ENCODE data around the gene AFF3. TPM values are rescaled to one million over a fixed set of nuclear protein-coding genes. Genes with fewer than 3 reads are reported as not detected.

The AFF3 gene
- total and polyA plus RNA-seq, 2 of the 4 experiments (the other 2 are of a cell fraction): 12.9 to 14.3 TPM

DNA sequence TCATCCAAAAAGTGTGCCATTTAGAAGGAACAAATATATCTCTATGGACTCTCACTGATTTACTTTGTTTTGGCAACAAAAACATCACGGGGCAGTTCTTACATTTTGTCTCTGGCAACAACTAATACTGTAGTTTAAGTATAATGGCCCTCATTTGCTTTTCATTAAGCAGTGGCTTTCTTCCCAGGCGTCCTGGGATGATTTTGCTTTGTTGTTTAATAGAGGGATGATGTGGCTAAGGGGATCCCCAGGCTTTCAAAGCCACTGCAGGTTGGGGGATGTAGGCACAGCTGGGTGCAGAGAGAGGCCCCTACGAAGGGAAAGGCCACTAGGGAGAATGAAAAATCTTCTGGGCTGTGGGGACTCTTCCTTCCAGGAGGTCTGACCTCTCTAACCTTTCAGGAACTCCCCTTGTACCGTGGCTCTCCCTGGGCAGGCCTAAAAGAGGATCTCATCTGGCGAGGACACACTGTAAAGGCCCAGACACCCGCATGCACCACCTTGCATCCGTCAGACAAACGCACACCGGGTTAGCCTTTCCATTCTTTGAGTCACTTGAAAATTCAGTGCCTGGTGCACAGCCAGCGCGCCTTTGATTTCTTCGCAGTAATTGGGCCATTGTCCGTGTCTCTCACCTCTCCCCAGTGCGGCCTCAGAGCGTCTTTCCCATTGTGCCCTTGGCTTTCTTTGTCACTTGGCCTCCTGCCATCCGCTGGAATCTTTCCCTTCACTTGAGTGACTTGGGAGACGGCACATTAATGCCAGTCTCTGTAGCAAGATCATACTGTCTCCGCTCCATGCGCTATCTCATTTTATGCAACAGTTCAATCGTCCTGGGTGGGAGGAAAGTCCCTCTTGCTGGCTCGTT, 40.3 kb upstream of the AFF3 start (continued):
- TF ChIP-seq, protein P1, sequence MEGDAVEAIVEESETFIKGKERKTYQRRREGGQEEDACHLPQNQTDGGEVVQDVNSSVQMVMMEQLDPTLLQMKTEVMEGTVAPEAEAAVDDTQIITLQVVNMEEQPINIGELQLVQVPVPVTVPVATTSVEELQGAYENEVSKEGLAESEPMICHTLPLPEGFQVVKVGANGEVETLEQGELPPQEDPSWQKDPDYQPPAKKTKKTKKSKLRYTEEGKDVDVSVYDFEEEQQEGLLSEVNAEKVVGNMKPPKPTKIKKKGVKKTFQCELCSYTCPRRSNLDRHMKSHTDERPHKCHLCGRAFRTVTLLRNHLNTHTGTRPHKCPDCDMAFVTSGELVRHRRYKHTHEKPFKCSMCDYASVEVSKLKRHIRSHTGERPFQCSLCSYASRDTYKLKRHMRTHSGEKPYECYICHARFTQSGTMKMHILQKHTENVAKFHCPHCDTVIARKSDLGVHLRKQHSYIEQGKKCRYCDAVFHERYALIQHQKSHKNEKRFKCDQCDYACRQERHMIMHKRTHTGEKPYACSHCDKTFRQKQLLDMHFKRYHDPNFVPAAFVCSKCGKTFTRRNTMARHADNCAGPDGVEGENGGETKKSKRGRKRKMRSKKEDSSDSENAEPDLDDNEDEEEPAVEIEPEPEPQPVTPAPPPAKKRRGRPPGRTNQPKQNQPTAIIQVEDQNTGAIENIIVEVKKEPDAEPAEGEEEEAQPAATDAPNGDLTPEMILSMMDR (conservative IDR thresholded peaks at IDR 0.05; ENCODE audit: low read depth, low read length): no peak

DNA sequence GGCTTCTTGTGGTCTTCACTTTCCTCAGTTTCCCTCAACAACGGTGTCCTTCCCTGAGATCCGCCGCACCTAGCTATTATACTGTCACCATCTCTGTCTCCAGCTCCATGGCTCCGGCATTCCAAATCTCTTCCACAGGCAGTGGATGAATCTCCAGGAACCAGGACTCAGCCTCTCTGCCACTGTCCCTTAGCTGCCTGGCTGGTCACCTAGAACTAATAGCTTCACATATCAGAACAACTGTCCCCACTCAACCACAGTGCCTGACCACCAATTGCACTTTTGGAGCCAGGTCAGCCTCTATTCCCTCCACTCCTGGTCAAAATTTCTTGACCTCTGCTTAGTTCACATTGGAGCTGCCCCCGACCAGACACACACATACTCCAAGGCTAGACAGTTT, 38.1 kb upstream of the AFF3 start:
- H4K5ac ChIP-seq (ENCODE audit: low read depth, low read length): no peak overlapping the region
- H3K56ac ChIP-seq (ENCODE audit: extremely low read depth, insufficient read depth, low read length): no peak overlapping the region
- no peaks in the 10 kb centered on the region for H3K9me1 ChIP-seq (ENCODE audit: insufficient read depth, low read length)
- no peaks in the 10 kb centered on the region for H3K36me3 ChIP-seq (ENCODE audit: control insufficient read depth, insufficient read depth, low read length)
- no peak overlapping the region for H3K4me2 ChIP-seq (ENCODE audit: low read depth, low read length)
- H3K4ac ChIP-seq (ENCODE audit: low read depth, low read length): no peak overlapping the region
- in situ Hi-C loops (cut with MboI; ENCODE audit: low sequenced_read_pairs): no loop called here
- no peak overlapping the region for H3K4me3 ChIP-seq (ENCODE audit: insufficient read depth, low read depth, low read length)
- no peak overlapping the region for H2BK5ac ChIP-seq (ENCODE audit: low read depth, low read length, poor library complexity, severe bottlenecking)
- dilution Hi-C loops (cut with HindIII; ENCODE audit: low sequenced_read_pairs, unreplicated experiment): no loop called here
- DNase-seq (no peak), ATAC-seq (ENCODE audit: low read depth) (no peak)
- no peak overlapping the region for H2AFZ ChIP-seq (replicated peaks; ENCODE audit: low read length, poor library complexity)
- no peak overlapping the region for H2BK20ac ChIP-seq (ENCODE audit: low read depth, low read length)
- no peak overlapping the region for H2AK5ac ChIP-seq (ENCODE audit: low read depth, low read length)
- no peaks in the 10 kb centered on the region for H3K79me1 ChIP-seq (ENCODE audit: low read depth in 1 of 2, low read length in 2 of 2)
- H3K9me3 ChIP-seq (ENCODE audit: control insufficient read depth, insufficient read depth, low read length): no peaks in the 10 kb centered on the region
- WGBS, 2 experiments (ENCODE audit: extremely low coverage in 2 of 2, insufficient read length in 1 of 2): 96% methylated on average over 4 of the region's 5 CpGs; no CpG with 5 or more reads in 1 of the 2 experiments
- CTCF ChIA-PET: no interaction called here
- H2AK9ac ChIP-seq (replicated peaks; ENCODE audit: low read depth, low read length, poor library complexity): no peak overlapping the region
- H3K23ac ChIP-seq (ENCODE audit: low read depth, low read length): no peak overlapping the region
- no peaks in the 10 kb centered on the region for H3K4me1 ChIP-seq (ENCODE audit: control insufficient read depth, insufficient read depth, low read length)
- POLR2A ChIA-PET (ENCODE audit: unreplicated experiment): no interaction called here
- BruUV-seq (replicated peaks): no TSS peak
- H4K91ac ChIP-seq (ENCODE audit: insufficient read depth, low read depth, low read length): no peak overlapping the region
- no peak overlapping the region for H2BK120ac ChIP-seq (ENCODE audit: low read depth, low read length)
- no peaks in the 10 kb centered on the region for H4K20me1 ChIP-seq (ENCODE audit: insufficient read depth, low read length)
- H2BK15ac ChIP-seq (ENCODE audit: low read depth, low read length): no peak overlapping the region
- H3K14ac ChIP-seq (replicated peaks; ENCODE audit: low read depth, low read length): no peak overlapping the region
- peaks cover 2% of the 10 kb centered on the region; the same call in 1 of the 2 replicates for H3K27me3 ChIP-seq (ENCODE audit: control insufficient read depth, insufficient read depth, low read length)
- H4K8ac ChIP-seq (ENCODE audit: low read depth in 2 of 2, low read length in 2 of 2): no peak overlapping the region
- no peak overlapping the region for H3K27ac ChIP-seq (ENCODE audit: insufficient read depth, low read length)
- no peak overlapping the region for H3K9ac ChIP-seq (ENCODE audit: low read depth, low read length)
- H3K18ac ChIP-seq (ENCODE audit: low read depth, low read length): no peak overlapping the region
- intact Hi-C loops (cut with micrococcal nuclease): no loop called here
- TF ChIP-seq, protein P2, sequence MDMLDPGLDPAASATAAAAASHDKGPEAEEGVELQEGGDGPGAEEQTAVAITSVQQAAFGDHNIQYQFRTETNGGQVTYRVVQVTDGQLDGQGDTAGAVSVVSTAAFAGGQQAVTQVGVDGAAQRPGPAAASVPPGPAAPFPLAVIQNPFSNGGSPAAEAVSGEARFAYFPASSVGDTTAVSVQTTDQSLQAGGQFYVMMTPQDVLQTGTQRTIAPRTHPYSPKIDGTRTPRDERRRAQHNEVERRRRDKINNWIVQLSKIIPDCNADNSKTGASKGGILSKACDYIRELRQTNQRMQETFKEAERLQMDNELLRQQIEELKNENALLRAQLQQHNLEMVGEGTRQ (IDR thresholded peaks at IDR 0.05; ENCODE audit: low read depth, low read length): no peak
- no peak for TF ChIP-seq CEBPB (IDR thresholded peaks at IDR 0.05; ENCODE audit: low read depth, low read length)
- no peak for TF ChIP-seq FOS (IDR thresholded peaks at IDR 0.05; ENCODE audit: low read depth, low read length)
- no peak for TF ChIP-seq MAFK (IDR thresholded peaks at IDR 0.05; ENCODE audit: low read depth, low read length)
- no peak for TF ChIP-seq BHLHE40 (IDR thresholded peaks at IDR 0.05; ENCODE audit: low read depth, low read length)
- no peak for TF ChIP-seq NFE2L2 (IDR thresholded peaks at IDR 0.05; ENCODE audit: low read depth, low read length)
- TF ChIP-seq, protein P1 (conservative IDR thresholded peaks at IDR 0.05; ENCODE audit: low read depth, low read length): no peak
- no peak for TF ChIP-seq MAZ (IDR thresholded peaks at IDR 0.05; ENCODE audit: borderline replicate concordance, low read depth, low read length)
- no peak for TF ChIP-seq RCOR1 (IDR thresholded peaks at IDR 0.05; ENCODE audit: insufficient replicate concordance, low read length)

Measured in IMR-90 (cell line).